GM12878 (cell line): ENCODE measurements around the gene ASIC4. TPM values are rescaled to one million over a fixed set of nuclear protein-coding genes. Genes with fewer than 3 reads are reported as not detected.

ENCODE experiments used
- ATAC-seq: fragments of 200-7000 bp; cut with Tn5 transposase; 3 replicates; pipeline ENCODE4 v1.9.1; 2020; ENCODE audit warnings: mild to moderate bottlenecking, moderate library complexity
- BruUV-seq: library from RNA; stranded (reverse); fragments of 400-500 nt; replicated peaks from 2 replicates; lab custom pipeline; 2021; lab: Mats Ljungman, UMichigan
- CTCF ChIA-PET: fragments of 300-600 bp; sonication (Branson Sonifier 250); formaldehyde crosslinking; extraction: SDS; loops from one replicate; lab custom pipeline; 2021; ENCODE audit warnings: inconsistent platforms; lab: Yijun Ruan, JAX
- POLR2A ChIA-PET: fragments of 350-600 bp; formaldehyde crosslinking; extraction: SDS; loops from one replicate; lab custom pipeline; 2021; ENCODE audit warnings: inconsistent platforms; lab: Charles Lee
- RAD21 ChIA-PET: fragments of 300-600 bp; sonication (Branson Sonifier 250); formaldehyde crosslinking; loops from one replicate; lab custom pipeline; 2023; ENCODE audit warnings: antibody characterized with exemption; ENCODE audit not compliant: unreplicated experiment; lab: Charles Lee
- SMC1A ChIA-PET: fragments of 300-600 bp; sonication (Branson Sonifier 250); formaldehyde crosslinking; loops from one replicate; lab custom pipeline; 2023; ENCODE audit not compliant: unreplicated experiment, uncharacterized antibody; lab: Charles Lee
- DNase-seq: peaks from one replicate; pipeline ENCODE4 v3.0.0-alpha.2; 2011; ENCODE audit warnings: low read depth, low spot score
- FAIRE-seq: peaks from 3 replicates; lab custom pipeline; 2011; peaks lifted over from hg19 to GRCh38; lab: Jason Lieb, UNC
- H2AFZ ChIP-seq: 2 replicates; pipeline ENCODE4 v1.6.0; 2011; ENCODE audit warnings: low read depth, low read length, control low read depth; ENCODE audit not compliant: control insufficient read depth
- H3K27ac ChIP-seq: 2 replicates; pipeline ENCODE4 v1.5.1; 2011; ENCODE audit warnings: control low read depth; ENCODE audit not compliant: control insufficient read depth, insufficient read depth
- H3K27me3 ChIP-seq, 2 experiments: replicated peaks in 1 of 2; 2 replicates each; pipeline versions ENCODE4 v1.6.0 to v1.6.1; 2011; ENCODE audit warnings: low read length in 1 of 2; ENCODE audit not compliant: control insufficient read depth in 2 of 2, insufficient read depth in 2 of 2
- H3K36me3 ChIP-seq, 2 experiments: 2 replicates each; pipeline ENCODE4 v1.5.1; 2011; ENCODE audit warnings: low read length in 1 of 2; ENCODE audit not compliant: control insufficient read depth in 2 of 2, insufficient read depth in 2 of 2
- H3K4me1 ChIP-seq: 2 replicates; pipeline ENCODE4 v1.6.1; 2011; ENCODE audit warnings: mild to moderate bottlenecking, low read length, moderate library complexity, mixed read lengths; ENCODE audit not compliant: control insufficient read depth, insufficient read depth
- H3K4me2 ChIP-seq: 2 replicates; pipeline ENCODE4 v1.6.0; 2011; ENCODE audit warnings: control low read depth; ENCODE audit not compliant: control insufficient read depth, insufficient read depth
- H3K4me3 ChIP-seq: fragments of 200-600 bp; sonication (generic); 2 replicates; pipeline ENCODE4 v1.5.1; 2016
- H3K79me2 ChIP-seq: 2 replicates; pipeline ENCODE4 v1.6.0; 2011; ENCODE audit warnings: low read length; ENCODE audit not compliant: control insufficient read depth, insufficient read depth
- H3K9ac ChIP-seq: 2 replicates; pipeline ENCODE4 v1.8.0; 2011; ENCODE audit warnings: low read length, control low read depth, mixed read lengths; ENCODE audit not compliant: control insufficient read depth, insufficient read depth
- H3K9me3 ChIP-seq: replicated peaks from 3 replicates; pipeline ENCODE4 v1.5.1; 2011; ENCODE audit warnings: mild to moderate bottlenecking, low read length; ENCODE audit not compliant: control insufficient read depth, insufficient read depth
- H4K20me1 ChIP-seq: 2 replicates; pipeline ENCODE4 v1.6.0; 2011; ENCODE audit not compliant: control insufficient read depth, insufficient read depth
- CEBPB ChIP-seq, 2 experiments: fragments of 150-350 bp in 1 of 2; IDR thresholded peaks; 2 replicates each; pipeline ENCODE4 v1.6.1; 2012 to 2014; ENCODE audit warnings: low read depth in 2 of 2, low read length in 2 of 2, borderline replicate concordance in 1 of 2, inconsistent platforms in 1 of 2
- CEBPZ ChIP-seq: fragments of 150-350 bp; IDR thresholded peaks from 2 replicates; pipeline ENCODE4 v1.6.1; 2016; ENCODE audit warnings: low read depth, low read length
- ELK1 ChIP-seq: IDR thresholded peaks from 2 replicates; pipeline ENCODE4 v1.6.1; 2012; ENCODE audit warnings: low read depth, low read length, improper control_type of control experiment
- IRF5 ChIP-seq: fragments of 450-650 bp; IDR thresholded peaks from 2 replicates; pipeline ENCODE4 v1.6.1; 2017; ENCODE audit warnings: borderline replicate concordance
- NFIC ChIP-seq: IDR thresholded peaks from 2 replicates; pipeline ENCODE4 v1.6.1; 2012; ENCODE audit warnings: low read depth, mild to moderate bottlenecking, inconsistent platforms, low read length, moderate library complexity
- RB1 ChIP-seq: fragments of 450-650 bp; formaldehyde crosslinking; IDR thresholded peaks from 2 replicates; pipeline ENCODE4 v1.6.1; 2017; ENCODE audit warnings: mild to moderate bottlenecking, borderline replicate concordance
- REST ChIP-seq: IDR thresholded peaks from 2 replicates; pipeline ENCODE4 v1.6.1; 2012; ENCODE audit warnings: mild to moderate bottlenecking, low read depth, low read length
- SUZ12 ChIP-seq: fragments of 200-600 bp; sonication (generic); IDR thresholded peaks from one replicate; pipeline ENCODE4 v1.6.1; 2018; ENCODE audit warnings: antibody characterized with exemption, mild to moderate bottlenecking; ENCODE audit not compliant: unreplicated experiment
- ZBED1 ChIP-seq: IDR thresholded peaks from 2 replicates; pipeline ENCODE4 v1.6.1; 2016; ENCODE audit warnings: borderline replicate concordance
- ZNF24 ChIP-seq: fragments of 450-650 bp; IDR thresholded peaks from 2 replicates; pipeline ENCODE4 v1.6.1; 2017; ENCODE audit warnings: antibody characterized with exemption, mild to moderate bottlenecking
- WGBS: methylation state at CpG from one replicate; pipeline ENCODE4 v1.1.6; 2016; ENCODE audit warnings: low lambda C conversion rate; ENCODE audit not compliant: insufficient replicate concordance, insufficient coverage; ENCODE audit errors: missing lambda C conversion rate; 5-methylcytosine and 5-hydroxymethylcytosine counted together
- in situ Hi-C: fragments of 300-500 bp; cut with MboI; formaldehyde crosslinking; loops from 9 replicates; pipeline ENCODE4 v1.14.3; 2018; ENCODE audit warnings: mixed read lengths
- intact Hi-C: fragments of 100-400 bp; cut with micrococcal nuclease; formaldehyde crosslinking; loops from one replicate; pipeline ENCODE4 v1.14.2; 2022; ENCODE audit not compliant: unreplicated experiment
- polyA plus RNA-seq, 11 experiments: library from polyadenylated mRNA; depleted of rRNA in 4 of 11; unstranded in 6 of 11; stranded (reverse) in 5 of 11; fragments of >200 nt; fragmentation: Nextera tagmentation in 4 of 11; fragmentation: Illumina TruSeq in 1 of 11; extraction: Ambion mirVana in 4 of 11; extraction: Trizol in 1 of 11; gene quantifications; 1 replicate in 1 of 11; 2 replicates in 10 of 11; pipeline versions ENCODE4 v1.2.1 to v1.2.3, GENCODE V29; 2011 to 2016; ENCODE audit warnings: inconsistent platforms in 2 of 11, missing spikeins in 2 of 11, low read depth in 1 of 11
- total RNA-seq, 4 experiments: library from RNA; depleted of rRNA in 3 of 4; stranded (reverse); fragments of >200 nt in 3 of 4; fragmentation: Illumina TruSeq in 1 of 4; extraction: Trizol in 1 of 4; gene quantifications; 2 replicates each; pipeline versions ENCODE4 v1.2.1 to v1.2.3, GENCODE V29; 2013 to 2021

Gene ASIC4
- total and polyA plus RNA-seq, 10 of the 15 experiments (the other 5 are each of a cell fraction or from before 2014, with no cell fraction given): 0.01 TPM; not detected in 9

- Histone ChIP-seq H3K4me1 (no peaks in the 10 kb centered on the region), H3K36me3 (no peaks in the 10 kb centered on the region), H3K4me3 (no peak overlapping the region), H3K4me2 (no peak overlapping the region), H4K20me1 (no peaks in the 10 kb centered on the region), H3K79me2 (no peaks in the 10 kb centered on the region), H2AFZ (no peak overlapping the region), H3K9ac (no peak overlapping the region), H3K27ac (no peak overlapping the region), H3K27me3 (peaks cover 1 to 3% of the 10 kb centered on the region in 2 experiments; a peak in 2 of 4 replicates), H3K9me3 (no peaks in the 10 kb centered on the region)
- intact Hi-C loops (no loop called here), in situ Hi-C loops (no loop called here)
- no peak for DNase-seq
- TF ChIP-seq ZNF24: no peak
- no peak for TF ChIP-seq ZBED1
- TF ChIP-seq SUZ12: no peak
- no peak for TF ChIP-seq NFIC
- TF ChIP-seq ELK1: no peak
- TF ChIP-seq IRF5: no peak
- TF ChIP-seq RB1: no peak
- TF ChIP-seq CEBPZ: no peak
- TF ChIP-seq REST: no peak
- TF ChIP-seq CEBPB (IDR thresholded peaks at IDR 0.05; ENCODE audit: borderline replicate concordance in 1 of 2, low read depth in 2 of 2, low read length in 2 of 2): no peak
- 49% methylated on average over 8 of the region's 8 CpGs for WGBS
- no peak for FAIRE-seq
- POLR2A ChIA-PET: interaction anchor here (0.6 kb wide), 1 partner anchor 55 kb away, joined by 4 read pairs; no protein-coding TSS in a partner anchor
- ATAC-seq: no peak
- CTCF ChIA-PET: no interaction called here
- RAD21 ChIA-PET: no interaction called here
- SMC1A ChIA-PET: no interaction called here
- no TSS peak for BruUV-seq
Measured at GRCh38 chr2:219578811-219579613, 64.7 kb downstream of the ASIC4 start.
